K562 (cell line): ENCODE data around the gene GPATCH2L. TPM values are rescaled to one million over a fixed set of nuclear protein-coding genes. Genes with fewer than 3 reads are reported as not detected.

Source experiments
- FOXJ2 ChIP-seq: fragments of 200-800 bp; sonication (Bioruptor generic); IDR thresholded peaks from 2 replicates; pipeline ENCODE4 v1.6.1; 2016; ENCODE audit warnings: missing genetic modification characterization, missing compliant biosample characterization
- FOXP1 ChIP-seq: sonication (generic); formaldehyde crosslinking; IDR thresholded peaks from 2 replicates; pipeline ENCODE4 v1.8.0; 2022; ENCODE audit warnings: mild to moderate bottlenecking, missing genetic modification reagents
- GABPB2 ChIP-seq: fragments of 250-450 bp; sonication (Bioruptor Pico); conservative IDR thresholded peaks from 2 replicates; pipeline ENCODE4 v1.5.1; 2021; ENCODE audit warnings: mild to moderate bottlenecking
- KHSRP ChIP-seq: fragments of 450-650 bp; IDR thresholded peaks from 2 replicates; pipeline ENCODE4 v1.6.1; 2017
- LARP7 ChIP-seq: fragments of 450-650 bp; IDR thresholded peaks from 2 replicates; pipeline ENCODE4 v1.6.1; 2016
- LCOR ChIP-seq: sonication (generic); formaldehyde crosslinking; IDR thresholded peaks from 2 replicates; pipeline ENCODE4 v1.8.0; 2022; ENCODE audit warnings: mild to moderate bottlenecking, missing genetic modification reagents
- MAFG ChIP-seq: fragments of 450-650 bp; conservative IDR thresholded peaks from 2 replicates; pipeline ENCODE4 v1.6.1; 2016; ENCODE audit warnings: missing genetic modification characterization, missing compliant biosample characterization
- NKRF ChIP-seq: fragments of 450-650 bp; IDR thresholded peaks from 2 replicates; pipeline ENCODE4 v1.6.1; 2016; ENCODE audit warnings: borderline replicate concordance
- REST ChIP-seq, 2 experiments: fragments of 450-650 bp; formaldehyde crosslinking in 1 of 2; IDR thresholded peaks; 2 replicates each; pipeline versions ENCODE4 v1.4.0 to v1.6.1; 2014 to 2020; ENCODE audit warnings: mild to moderate bottlenecking in 2 of 2, borderline replicate concordance in 1 of 2, low read depth in 1 of 2
- SMARCA5 ChIP-seq: fragments of 450-650 bp; IDR thresholded peaks from 2 replicates; pipeline ENCODE4 v1.6.1; 2016
- SNAPC5 ChIP-seq: fragments of 250-450 bp; sonication (Bioruptor Pico); IDR thresholded peaks from 2 replicates; pipeline ENCODE4 v1.8.0; 2021; ENCODE audit warnings: moderate library complexity, mild to moderate bottlenecking, inconsistent platforms
- SNRNP70 ChIP-seq: fragments of 200-400 bp; formaldehyde crosslinking; optimal IDR thresholded peaks from 2 replicates; pipeline ENCODE3; 2017; ENCODE audit warnings: low read depth, low read length
- SRSF3 ChIP-seq: fragments of 200-400 bp; formaldehyde crosslinking; IDR thresholded peaks from 2 replicates; pipeline ENCODE4 v1.6.1; 2016; ENCODE audit warnings: mild to moderate bottlenecking, low read length, moderate library complexity; ENCODE audit not compliant: insufficient read depth
- TAF1 ChIP-seq: IDR thresholded peaks from 2 replicates; pipeline ENCODE4 v1.6.1; 2011; ENCODE audit warnings: mild to moderate bottlenecking, low read length, moderate library complexity; ENCODE audit not compliant: insufficient read depth, control insufficient read depth, severe bottlenecking; ENCODE audit errors: extremely low read depth
- TCF7 ChIP-seq: sonication (generic); IDR thresholded peaks from 2 replicates; pipeline ENCODE4 v1.6.1; 2016; ENCODE audit warnings: antibody characterized with exemption, borderline replicate concordance
- ZNF197 ChIP-seq: fragments of 200-800 bp; sonication (Bioruptor generic); IDR thresholded peaks from 2 replicates; pipeline ENCODE4 v1.6.1; 2016; ENCODE audit warnings: low read depth, missing genetic modification characterization, missing compliant biosample characterization
- ZNF217 ChIP-seq: sonication (generic); formaldehyde crosslinking; IDR thresholded peaks from 2 replicates; pipeline ENCODE4 v1.8.0; 2022; ENCODE audit warnings: mild to moderate bottlenecking, missing genetic modification reagents
- ZNF274 ChIP-seq: IDR thresholded peaks from 2 replicates; pipeline ENCODE4 v1.6.1; 2011; ENCODE audit warnings: low read depth, mild to moderate bottlenecking, low read length, moderate library complexity, borderline replicate concordance
- polyA plus RNA-seq, 8 experiments: library from polyadenylated mRNA; depleted of rRNA in 4 of 8; stranded (reverse) in 5 of 8; unstranded in 3 of 8; fragments of >200 nt; fragmentation: Nextera tagmentation in 2 of 8; fragmentation: Illumina TruSeq in 1 of 8; extraction: Ambion mirVana in 2 of 8; extraction: Trizol in 1 of 8; gene quantifications; 2 replicates each; pipeline versions ENCODE4 v1.2.1 to v1.2.3, GENCODE V29; 2011 to 2014; ENCODE audit warnings: inconsistent platforms in 1 of 8, missing spikeins in 1 of 8
- total RNA-seq, 7 experiments: library from RNA; depleted of rRNA in 6 of 7; stranded (reverse); fragments of >200 nt in 6 of 7; fragmentation: Illumina TruSeq in 2 of 7; extraction: Trizol in 2 of 7; gene quantifications; 2 replicates each; pipeline versions ENCODE4 v1.2.1 to v1.2.3, GENCODE V29; 2011 to 2021; ENCODE audit warnings: low replicate concordance in 1 of 7

The GPATCH2L gene
- total and polyA plus RNA-seq, 9 of the 15 experiments (the other 6 are each of a cell fraction or from before 2014, with no cell fraction given): 13.1 to 39.6 (median 20.0) TPM

GRCh38 chr14:76259029-76259735 is 107.5 kb downstream of the GPATCH2L start (continued):
- TF ChIP-seq NKRF (no peak), TCF7 (no peak), MAFG (tag) (0 out of 2 replicates have a peak, but pooled peaks have one; percentile 24), REST (IDR thresholded peaks at IDR 0.05; ENCODE audit: borderline replicate concordance) (no peak), REST (CRISPR knock-in tag; IDR thresholded peaks at IDR 0.05; ENCODE audit: low read depth) (no peak), SNAPC5 (CRISPR knock-in tag) (no peak), FOXJ2 (no peak), ZNF197 (CRISPR knock-in tag) (no peak), SMARCA5 (peak; percentile 49; the same call in 1 of the 2 replicates), FOXP1 (CRISPR knock-in tag) (no peak), ZNF274 (no peak), SRSF3 (no peak), LARP7 (no peak), SNRNP70 (no peak), LCOR (CRISPR knock-in tag) (no peak), TAF1 (no peak), GABPB2 (CRISPR knock-in tag) (no peak), KHSRP (no peak), ZNF217 (CRISPR knock-in tag) (no peak)
